ENCODE measurements around the gene MYO1B.

MYO1B gene

DNA sequence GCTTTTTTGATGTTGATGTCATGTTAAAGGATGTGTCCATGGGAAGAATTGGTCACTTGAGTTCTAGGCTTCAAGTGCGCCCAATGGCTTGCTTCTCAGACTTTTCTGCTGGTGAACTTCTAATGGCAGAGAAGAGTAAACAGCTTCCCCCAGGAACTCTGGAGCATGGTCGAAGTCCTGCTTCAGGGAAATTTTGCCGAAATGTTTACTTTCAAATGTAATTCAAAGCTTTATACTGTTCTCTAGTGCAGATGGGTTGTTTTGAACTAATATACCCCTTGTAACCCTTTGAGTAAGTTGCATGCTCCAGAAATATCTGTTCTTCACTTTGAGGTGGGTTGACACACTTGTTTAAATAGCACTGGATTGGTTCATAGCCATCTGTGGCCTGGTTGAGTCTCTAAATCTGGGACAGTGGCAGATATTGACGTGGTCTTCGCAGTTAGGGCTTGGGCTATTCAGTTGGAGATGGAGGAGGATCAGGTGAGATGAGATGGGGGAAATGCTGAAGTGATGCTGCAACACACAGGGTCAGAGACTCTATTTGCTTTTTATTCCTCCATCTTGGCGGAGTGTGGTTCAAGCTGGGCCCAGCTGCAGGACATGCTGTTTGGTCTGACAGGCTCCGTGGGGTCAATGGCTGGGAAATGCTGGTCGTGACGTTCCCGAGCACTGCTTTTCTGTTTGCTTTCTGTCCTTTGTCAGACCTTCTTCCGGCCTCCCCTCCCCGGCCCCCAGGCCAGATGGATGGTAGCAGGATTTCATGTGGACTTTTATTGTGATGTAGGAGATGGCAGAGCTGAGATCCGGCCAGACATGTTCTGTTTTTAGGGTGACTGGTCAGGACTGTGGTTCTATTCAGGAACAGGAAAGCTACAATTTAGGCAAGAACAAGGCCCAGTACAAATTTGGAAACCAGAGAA, 35.9 kb downstream of the MYO1B start:
- Histone ChIP-seq H3K9me3 (ENCODE audit: insufficient read depth, low read length) (no peaks in the 10 kb centered on the region), H2AFZ (ENCODE audit: low read depth, low read length) (no peak overlapping the region), H4K20me1 (ENCODE audit: insufficient read depth, low read length) (no peaks in the 10 kb centered on the region), H3K4me2 (ENCODE audit: low read length) (no peak overlapping the region), H3K4me3 (ENCODE audit: low read length) (no peak overlapping the region), H3K9ac (ENCODE audit: low read length) (no peak overlapping the region), H3K27ac (ENCODE audit: low read length) (no peak overlapping the region), H3K4me1 (ENCODE audit: low read length) (peaks cover 5% of the 10 kb centered on the region; the same call in 1 of the 2 replicates), H3K79me2 (ENCODE audit: low read length) (no peaks in the 10 kb centered on the region), H3K36me3 (replicated peaks; ENCODE audit: low read depth, low read length) (no peaks in the 10 kb centered on the region), H3K27me3 (ENCODE audit: low read depth, low read length) (no peaks in the 10 kb centered on the region)
- TF ChIP-seq EZH2phosphoT487 (IDR thresholded peaks at IDR 0.05; ENCODE audit: low read depth): no peak
- TF ChIP-seq, protein P1, sequence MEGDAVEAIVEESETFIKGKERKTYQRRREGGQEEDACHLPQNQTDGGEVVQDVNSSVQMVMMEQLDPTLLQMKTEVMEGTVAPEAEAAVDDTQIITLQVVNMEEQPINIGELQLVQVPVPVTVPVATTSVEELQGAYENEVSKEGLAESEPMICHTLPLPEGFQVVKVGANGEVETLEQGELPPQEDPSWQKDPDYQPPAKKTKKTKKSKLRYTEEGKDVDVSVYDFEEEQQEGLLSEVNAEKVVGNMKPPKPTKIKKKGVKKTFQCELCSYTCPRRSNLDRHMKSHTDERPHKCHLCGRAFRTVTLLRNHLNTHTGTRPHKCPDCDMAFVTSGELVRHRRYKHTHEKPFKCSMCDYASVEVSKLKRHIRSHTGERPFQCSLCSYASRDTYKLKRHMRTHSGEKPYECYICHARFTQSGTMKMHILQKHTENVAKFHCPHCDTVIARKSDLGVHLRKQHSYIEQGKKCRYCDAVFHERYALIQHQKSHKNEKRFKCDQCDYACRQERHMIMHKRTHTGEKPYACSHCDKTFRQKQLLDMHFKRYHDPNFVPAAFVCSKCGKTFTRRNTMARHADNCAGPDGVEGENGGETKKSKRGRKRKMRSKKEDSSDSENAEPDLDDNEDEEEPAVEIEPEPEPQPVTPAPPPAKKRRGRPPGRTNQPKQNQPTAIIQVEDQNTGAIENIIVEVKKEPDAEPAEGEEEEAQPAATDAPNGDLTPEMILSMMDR (IDR thresholded peaks at IDR 0.05; ENCODE audit: low read depth, low read length): no peak

DNA sequence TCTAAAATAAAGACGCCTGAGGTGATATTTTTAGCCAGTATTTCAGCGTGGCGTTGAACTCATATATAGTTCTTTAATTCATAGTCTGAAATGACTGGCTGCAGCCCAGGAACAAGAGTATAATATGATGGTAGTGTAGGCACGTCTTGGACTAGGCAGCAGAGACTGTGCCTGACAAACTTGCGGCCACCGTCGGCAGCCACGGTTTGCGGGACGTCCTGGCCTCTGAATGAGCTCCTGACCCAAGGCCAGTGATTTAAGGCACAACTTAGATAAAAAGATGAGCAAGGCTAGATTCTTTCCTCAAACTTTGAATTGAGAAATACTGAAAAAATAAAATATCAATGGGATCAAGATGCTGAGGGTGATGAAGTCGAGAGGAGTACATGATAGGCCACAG, 40.0 kb downstream of the MYO1B start:
- Histone ChIP-seq H3K27ac (ENCODE audit: low read length) (no peak overlapping the region), H3K4me2 (ENCODE audit: low read length) (no peak overlapping the region), H4K20me1 (ENCODE audit: insufficient read depth, low read length) (no peaks in the 10 kb centered on the region), H3K27me3 (ENCODE audit: low read depth, low read length) (no peaks in the 10 kb centered on the region), H3K79me2 (ENCODE audit: low read length) (no peaks in the 10 kb centered on the region), H3K9me3 (ENCODE audit: insufficient read depth, low read length) (no peaks in the 10 kb centered on the region), H3K4me1 (ENCODE audit: low read length) (no peaks in the 10 kb centered on the region), H3K36me3 (replicated peaks; ENCODE audit: low read depth, low read length) (no peaks in the 10 kb centered on the region), H3K4me3 (ENCODE audit: low read length) (no peak overlapping the region), H2AFZ (ENCODE audit: low read depth, low read length) (no peak overlapping the region), H3K9ac (ENCODE audit: low read length) (no peak overlapping the region)
- TF ChIP-seq EZH2phosphoT487 (IDR thresholded peaks at IDR 0.05; ENCODE audit: low read depth): no peak
- TF ChIP-seq, protein P1 (IDR thresholded peaks at IDR 0.05; ENCODE audit: low read depth, low read length): no peak

DNA sequence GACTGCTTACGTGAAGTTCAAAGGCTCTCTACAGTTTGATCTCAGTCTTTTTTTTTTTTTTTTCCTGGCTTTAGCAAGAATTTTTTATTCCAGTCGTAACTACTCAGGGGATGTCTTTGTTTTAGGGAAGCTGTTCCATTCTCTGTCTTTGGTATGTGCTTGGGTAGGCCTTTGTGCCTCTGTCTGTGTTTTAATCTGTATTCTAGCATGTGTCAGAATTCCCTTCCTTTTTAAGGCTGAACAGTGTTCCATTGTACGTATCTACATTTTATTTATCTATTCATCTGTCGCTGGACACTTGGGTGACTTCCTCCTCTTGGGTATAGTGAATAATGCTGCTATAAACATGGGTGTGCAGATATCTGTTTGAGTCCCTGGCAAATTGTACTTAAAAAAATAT, 42.6 kb downstream of the MYO1B start:
- H3K4me2 ChIP-seq (ENCODE audit: low read length): no peak overlapping the region
- H4K20me1 ChIP-seq (ENCODE audit: insufficient read depth, low read length): no peaks in the 10 kb centered on the region
- H3K79me2 ChIP-seq (ENCODE audit: low read length): no peaks in the 10 kb centered on the region
- H2AFZ ChIP-seq (ENCODE audit: low read depth, low read length): no peak overlapping the region
- no peak overlapping the region for H3K9ac ChIP-seq (ENCODE audit: low read length)
- no peaks in the 10 kb centered on the region for H3K27me3 ChIP-seq (ENCODE audit: low read depth, low read length)
- no peak overlapping the region for H3K4me3 ChIP-seq (ENCODE audit: low read length)
- TF ChIP-seq, protein P1 (IDR thresholded peaks at IDR 0.05; ENCODE audit: low read depth, low read length): no peak
- TF ChIP-seq EZH2phosphoT487 (IDR thresholded peaks at IDR 0.05; ENCODE audit: low read depth): no peak
- H3K4me1 ChIP-seq (ENCODE audit: low read length): no peaks in the 10 kb centered on the region
- H3K36me3 ChIP-seq (replicated peaks; ENCODE audit: low read depth, low read length): no peaks in the 10 kb centered on the region
- no peak overlapping the region for H3K27ac ChIP-seq (ENCODE audit: low read length)
- no peaks in the 10 kb centered on the region for H3K9me3 ChIP-seq (ENCODE audit: insufficient read depth, low read length)

DNA sequence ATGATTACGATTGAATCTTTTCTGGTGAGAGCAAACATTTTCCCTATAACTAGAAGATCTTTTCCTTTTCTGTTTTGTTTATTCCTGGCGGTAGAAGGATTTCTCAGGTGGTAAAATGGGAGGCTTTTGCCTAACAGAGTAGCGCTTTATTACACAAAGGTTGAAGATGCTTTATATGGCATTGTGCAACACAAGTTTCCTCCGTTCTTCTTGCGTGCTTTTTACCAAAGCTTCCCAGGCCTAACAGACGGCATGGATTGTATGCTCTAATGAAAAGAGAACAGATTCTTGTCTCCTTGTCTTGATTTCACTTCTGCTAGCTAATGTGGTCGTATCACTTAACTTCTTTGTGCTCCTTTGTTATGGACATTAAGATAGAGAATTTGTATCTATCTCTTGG, 43.8 kb downstream of the MYO1B start:
- no peaks in the 10 kb centered on the region for H3K79me2 ChIP-seq (ENCODE audit: low read length)
- no peaks in the 10 kb centered on the region for H3K27me3 ChIP-seq (ENCODE audit: low read depth, low read length)
- no peaks in the 10 kb centered on the region for H3K36me3 ChIP-seq (replicated peaks; ENCODE audit: low read depth, low read length)
- H3K9ac ChIP-seq (ENCODE audit: low read length): no peak overlapping the region
- no peak overlapping the region for H3K4me2 ChIP-seq (ENCODE audit: low read length)
- H2AFZ ChIP-seq (ENCODE audit: low read depth, low read length): no peak overlapping the region
- H4K20me1 ChIP-seq (ENCODE audit: insufficient read depth, low read length): no peaks in the 10 kb centered on the region
- no peaks in the 10 kb centered on the region for H3K9me3 ChIP-seq (ENCODE audit: insufficient read depth, low read length)
- H3K4me3 ChIP-seq (ENCODE audit: low read length): no peak overlapping the region
- TF ChIP-seq, protein P1 (IDR thresholded peaks at IDR 0.05; ENCODE audit: low read depth, low read length): no peak
- TF ChIP-seq EZH2phosphoT487 (IDR thresholded peaks at IDR 0.05; ENCODE audit: low read depth): no peak
- no peaks in the 10 kb centered on the region for H3K4me1 ChIP-seq (ENCODE audit: low read length)
- no peak overlapping the region for H3K27ac ChIP-seq (ENCODE audit: low read length)

Measured in OCI-LY3 (cell line).